Heart left ventricle (tissue), 13 donors: ENCODE data around the gene PATJ.

Experiments
- POLR2A ChIP-seq, 2 donors: fragments of 450-650 bp; IDR thresholded peaks; one replicate each; pipeline ENCODE4 v1.6.1; 2017; ENCODE audit warnings: antibody characterized with exemption in 2 of 2, mild to moderate bottlenecking in 2 of 2, moderate library complexity in 2 of 2
- TF ChIP-seq, protein P1 (sequence below), 12 donors: fragments of 200-600 bp; sonication (generic) in 4 of 12; IDR thresholded peaks; one replicate each; pipeline versions ENCODE4 v1.5.0 to v1.8.0; 2018 to 2022; ENCODE audit warnings: antibody characterized with exemption in 12 of 12, mild to moderate bottlenecking in 5 of 12
- donor health status: ischemic (EF 13 %, LVEDD 7.1; RV severe dilation, severe dysfunction).
- donor health status: DM: no; HTN: yes; CAD: no.
- donor health status: DM: no; HTN: no; CAD: no.
- donor health status: ischemic (EF 25% LVEDD 6.9; RV normal size, moderate dysfunction).
- donor health status: ischemic (EF 25% LVEDD 5.7; RV mildly dilated, moderate dysfunction).
- donor health status: ischemic (EF 35%, LVEDD 5.7; RV mildly dilated, moderate dysfunction).
- donor health status: nonischemic (EF 11% LVEDD 7.7; RV severe dilation, severe dysfunction).
- donor health status: DM: yes; HTN: yes; CAD: no.
- donor health status: PGD.
- donor health status: ischemic (EF 29% LVEDD 5.4; RV normal size, mild dysfunction).
- donor health status: nonischemic (EF 23%, LVEDD 6.1; RV moderate dilation, normal function).

DNA sequence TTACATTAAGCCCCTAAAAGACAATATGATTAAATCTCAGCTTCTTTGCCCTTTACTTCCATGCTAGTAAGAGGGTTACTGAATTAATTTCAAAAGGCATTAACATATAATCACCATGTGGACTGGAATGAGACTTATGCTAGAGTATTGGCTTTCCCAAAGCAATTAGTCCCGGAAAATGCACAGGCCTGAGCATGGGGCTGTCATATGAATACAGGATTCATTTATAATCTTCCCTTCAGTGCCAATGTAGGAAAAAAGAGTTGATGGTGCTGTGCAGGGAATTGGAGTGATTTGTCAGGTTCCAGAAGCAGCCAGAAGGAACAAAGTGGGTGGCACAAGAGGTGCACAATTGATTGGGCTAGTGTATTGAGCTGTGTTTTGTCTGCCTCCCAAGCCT is 253.4 kb downstream of the PATJ start:
- TF ChIP-seq, protein P1, sequence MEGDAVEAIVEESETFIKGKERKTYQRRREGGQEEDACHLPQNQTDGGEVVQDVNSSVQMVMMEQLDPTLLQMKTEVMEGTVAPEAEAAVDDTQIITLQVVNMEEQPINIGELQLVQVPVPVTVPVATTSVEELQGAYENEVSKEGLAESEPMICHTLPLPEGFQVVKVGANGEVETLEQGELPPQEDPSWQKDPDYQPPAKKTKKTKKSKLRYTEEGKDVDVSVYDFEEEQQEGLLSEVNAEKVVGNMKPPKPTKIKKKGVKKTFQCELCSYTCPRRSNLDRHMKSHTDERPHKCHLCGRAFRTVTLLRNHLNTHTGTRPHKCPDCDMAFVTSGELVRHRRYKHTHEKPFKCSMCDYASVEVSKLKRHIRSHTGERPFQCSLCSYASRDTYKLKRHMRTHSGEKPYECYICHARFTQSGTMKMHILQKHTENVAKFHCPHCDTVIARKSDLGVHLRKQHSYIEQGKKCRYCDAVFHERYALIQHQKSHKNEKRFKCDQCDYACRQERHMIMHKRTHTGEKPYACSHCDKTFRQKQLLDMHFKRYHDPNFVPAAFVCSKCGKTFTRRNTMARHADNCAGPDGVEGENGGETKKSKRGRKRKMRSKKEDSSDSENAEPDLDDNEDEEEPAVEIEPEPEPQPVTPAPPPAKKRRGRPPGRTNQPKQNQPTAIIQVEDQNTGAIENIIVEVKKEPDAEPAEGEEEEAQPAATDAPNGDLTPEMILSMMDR (IDR thresholded peaks at IDR 0.05): no peak
- no peak for TF ChIP-seq POLR2A (IDR thresholded peaks at IDR 0.05)
